GM19468 (cell line): ENCODE data around the gene RNF130.

Experiments used
- ATAC-seq: cut with Tn5 transposase; IDR thresholded peaks from one replicate; pipeline ENCODE4 v1.9.1; 2021; ENCODE audit warnings: mild to moderate bottlenecking, moderate library complexity, moderate number of reproducible peaks; ENCODE audit not compliant: unreplicated experiment; ENCODE audit errors: extremely low read depth

RNF130 gene

DNA sequence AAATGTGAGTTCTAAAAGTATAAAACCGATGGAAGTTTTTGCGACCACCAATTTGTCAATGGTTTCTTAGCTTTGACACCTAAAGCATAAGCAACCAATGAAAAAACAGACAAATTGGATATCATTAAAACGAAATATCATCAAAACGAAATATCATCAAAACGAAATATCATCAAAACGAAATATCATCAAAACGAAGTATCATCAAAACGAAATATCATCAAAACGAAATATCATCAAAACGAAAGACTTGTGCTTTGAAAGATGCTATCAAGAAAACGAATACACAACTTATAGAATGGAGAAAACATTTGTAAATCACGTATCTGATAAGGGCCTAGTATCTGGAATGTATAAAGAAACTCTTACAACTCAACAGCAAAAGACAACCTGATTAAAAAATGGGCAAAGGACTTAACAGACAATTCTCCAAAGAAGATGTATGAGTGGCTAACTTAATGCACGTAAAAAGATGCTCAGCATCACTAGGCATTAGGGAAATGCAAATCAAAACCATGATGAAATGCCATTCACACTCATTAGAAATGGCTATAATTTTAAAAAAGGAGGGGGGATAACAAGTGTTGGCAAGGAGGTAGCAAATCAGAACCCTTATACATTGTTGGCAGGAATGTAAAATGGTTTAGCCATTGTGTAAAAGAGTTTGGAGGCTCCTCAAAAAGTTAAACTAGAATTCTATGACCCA is 134.4 kb downstream of the RNF130 start:
- ATAC-seq = no peak

DNA sequence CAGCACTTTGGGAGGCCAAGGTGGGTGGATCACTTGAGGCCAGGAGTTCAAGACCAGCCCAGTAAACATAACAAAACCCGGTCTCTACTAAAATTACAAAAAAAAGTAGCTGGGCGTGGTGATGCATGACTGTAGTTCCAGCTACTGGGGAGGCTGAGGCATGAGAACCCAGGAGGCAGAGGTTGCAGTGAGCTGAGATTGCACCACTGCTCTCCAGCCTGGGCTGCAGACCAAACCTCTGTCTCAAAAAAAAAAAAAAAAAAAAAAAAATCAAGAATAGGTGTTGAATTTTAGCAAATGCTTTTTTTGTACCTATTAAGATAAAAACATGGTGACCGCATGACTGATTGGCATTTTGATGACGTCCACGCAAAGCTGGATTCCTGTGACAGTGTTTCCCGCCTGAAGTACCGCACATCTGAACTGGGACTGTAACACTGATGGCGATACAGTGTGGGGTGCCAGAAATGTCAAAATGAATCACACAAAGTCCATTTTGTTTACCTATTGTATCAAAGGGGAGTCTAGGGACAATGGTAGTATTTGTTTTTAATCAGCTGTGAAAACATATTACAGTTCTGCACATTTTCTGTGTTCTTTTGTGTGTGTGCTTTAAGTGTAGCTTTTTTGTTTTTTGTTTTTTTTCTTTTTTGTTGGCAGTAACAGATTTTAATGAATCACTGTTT is 140.6 kb downstream of the RNF130 start:
- no peak for ATAC-seq

- no peak for ATAC-seq
Observed at GRCh38 chr5:179927824-179928223, 143.7 kb downstream of the RNF130 start.

- ATAC-seq = no peak
Observed at GRCh38 chr5:179926657-179927056, 144.9 kb downstream of the RNF130 start.

- no peak for ATAC-seq
Observed at GRCh38 chr5:179923436-179923835, 148.1 kb downstream of the RNF130 start.

GRCh38 chr5:179920175-179920574 is 151.4 kb downstream of the RNF130 start:
- ATAC-seq = no peak

DNA sequence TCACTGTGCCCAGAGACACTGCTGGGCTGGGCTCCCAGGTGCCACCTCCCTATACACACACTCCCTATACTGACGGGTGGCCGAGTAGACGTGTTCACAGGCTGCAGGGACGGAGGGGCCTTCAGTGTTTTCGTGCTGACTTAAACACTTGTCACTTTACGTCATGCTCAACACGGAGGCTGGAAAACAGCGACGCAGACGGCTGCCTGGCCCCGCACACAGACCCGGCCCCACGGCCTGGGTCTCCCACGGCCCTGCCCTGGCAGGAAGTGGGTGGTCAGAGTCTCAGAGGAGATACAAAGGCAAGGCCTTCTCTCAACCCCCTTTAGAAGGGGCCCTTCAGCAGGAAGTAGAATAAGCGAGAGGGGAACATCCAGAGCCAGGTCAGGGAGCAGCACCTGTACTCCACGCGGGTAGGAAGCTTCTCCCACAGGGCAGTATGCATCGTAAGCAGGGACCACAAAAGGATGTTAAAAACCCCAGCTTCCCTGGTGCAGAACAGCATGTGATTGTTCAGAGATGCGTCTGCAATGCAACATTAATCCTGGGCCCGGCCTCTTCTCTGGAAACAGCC is 152.0 kb downstream of the RNF130 start:
- no peak for ATAC-seq

DNA sequence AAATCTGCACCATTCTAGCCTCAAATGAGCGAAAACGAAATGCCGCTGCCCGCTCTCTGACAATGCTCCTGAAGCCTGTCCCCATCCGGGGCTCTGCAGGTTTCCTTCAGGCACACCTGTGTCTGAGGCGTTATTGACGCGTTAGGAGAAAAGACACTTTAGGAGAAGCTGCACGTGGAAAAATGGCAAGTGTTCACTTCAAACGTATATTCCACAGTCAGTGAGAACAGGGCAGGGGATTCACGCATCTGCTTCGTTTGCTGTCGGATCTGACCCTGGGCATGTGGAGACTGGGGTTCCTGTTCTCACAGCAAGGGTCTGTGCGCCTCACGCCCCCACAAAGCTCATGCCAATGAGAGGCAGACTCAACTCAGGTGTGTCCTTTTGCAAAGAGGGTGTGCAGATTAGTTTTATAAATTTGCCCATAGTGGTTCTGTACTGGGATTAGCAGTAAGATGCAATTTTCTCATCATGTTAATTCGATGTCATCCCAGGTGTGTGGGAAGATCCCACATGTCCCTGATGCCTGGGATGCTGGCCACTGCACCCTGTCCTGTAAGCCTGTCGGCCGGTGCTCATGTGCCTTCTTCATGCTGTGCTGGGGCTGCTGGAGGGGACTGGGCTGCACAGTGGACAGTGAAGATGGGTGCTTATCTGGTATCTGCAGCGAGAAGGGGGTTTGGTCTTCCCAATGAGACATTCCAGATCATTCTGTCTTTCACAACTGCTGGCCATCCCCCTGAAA is 152.6 kb downstream of the RNF130 start:
- ATAC-seq = no peak

DNA sequence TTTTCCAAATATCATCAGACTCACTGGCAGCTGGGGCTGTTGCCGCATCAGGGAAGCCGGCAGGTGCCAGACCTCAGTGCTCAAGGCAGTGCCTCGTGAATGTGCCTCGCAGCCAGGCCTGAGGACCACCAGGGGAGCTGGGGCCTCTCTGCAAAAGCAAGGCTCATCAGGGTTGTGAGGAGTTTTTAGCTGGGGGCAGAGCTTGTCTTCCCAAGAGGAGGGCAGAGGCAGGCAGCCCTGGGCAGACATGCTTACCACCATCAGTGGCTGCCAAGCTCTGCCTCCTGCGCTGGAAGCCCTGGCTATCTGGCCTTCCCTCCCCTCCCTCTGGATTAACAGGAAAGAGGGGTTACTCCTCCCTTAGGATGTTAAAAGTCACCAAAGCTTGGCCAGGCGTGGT is 155.0 kb downstream of the RNF130 start:
- no peak for ATAC-seq

GRCh38 chr5:179915406-179915935 is 156.1 kb downstream of the RNF130 start:
- ATAC-seq = no peak

DNA sequence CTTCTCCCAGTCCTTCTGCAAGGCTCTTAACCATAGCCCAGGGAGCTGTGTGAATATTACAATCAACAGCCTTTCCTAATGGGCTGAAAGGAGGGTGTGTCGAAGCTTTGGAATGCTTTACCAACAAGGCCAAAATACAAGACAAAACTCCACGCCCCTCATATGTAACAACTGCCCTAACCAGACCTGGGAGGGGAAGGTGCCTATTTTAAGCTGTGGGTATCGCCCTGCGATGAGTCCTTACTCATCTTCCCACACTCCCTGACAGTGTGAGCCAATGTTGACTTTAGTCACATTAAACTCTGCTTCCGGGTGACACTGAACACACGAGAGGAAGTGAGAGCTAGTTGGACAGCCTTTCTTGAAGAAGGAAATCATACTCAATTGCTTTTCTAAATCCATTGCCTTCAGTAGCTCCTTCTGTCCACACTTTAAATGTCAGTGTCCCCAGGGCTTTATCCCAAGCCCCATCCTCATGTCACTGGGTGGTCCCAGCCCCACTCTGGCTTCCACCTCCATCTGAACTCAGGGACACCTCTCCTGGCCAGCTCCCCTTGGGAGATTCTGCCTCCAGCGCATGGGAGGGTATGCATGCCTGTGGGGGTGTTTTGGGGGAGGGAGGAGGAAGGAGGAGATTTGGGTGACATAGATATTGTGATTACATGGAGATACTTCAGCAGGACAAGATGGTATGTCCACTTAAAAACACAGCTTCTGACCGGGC is 157.4 kb downstream of the RNF130 start:
- no peak for ATAC-seq

GRCh38 chr5:179913461-179913860 is 158.1 kb downstream of the RNF130 start:
- ATAC-seq = no peak

- no peak for ATAC-seq
Observed at GRCh38 chr5:179912951-179913350, 158.6 kb downstream of the RNF130 start.

GRCh38 chr5:179912386-179912785 is 159.2 kb downstream of the RNF130 start:
- no peak for ATAC-seq

- ATAC-seq = no peak
Observed at GRCh38 chr5:179909224-179909623, 162.3 kb downstream of the RNF130 start.

DNA sequence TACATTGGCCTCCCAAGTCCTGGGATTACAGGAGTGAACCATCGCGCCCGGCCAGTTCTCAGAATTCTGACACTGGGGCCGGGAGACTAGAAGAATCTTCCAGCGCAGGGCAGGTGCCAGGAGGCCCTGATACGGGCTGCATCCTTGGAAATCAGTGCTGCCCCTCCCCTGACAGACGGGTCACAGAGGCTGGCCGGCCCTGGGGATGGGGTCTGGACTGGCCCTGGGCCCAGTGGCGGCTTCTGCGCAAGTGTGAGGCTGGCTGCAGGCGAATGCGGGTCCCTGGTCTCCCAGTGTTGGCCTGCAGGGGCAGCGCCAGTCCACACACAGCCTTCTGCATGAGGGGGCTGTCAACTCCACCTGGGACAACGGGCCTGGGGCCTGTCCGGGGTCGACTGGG is 163.0 kb downstream of the RNF130 start:
- no peak for ATAC-seq

GRCh38 chr5:179907556-179908324 is 163.8 kb downstream of the RNF130 start, which contains the start of gene TBC1D9B:
TSS of gene TBC1D9B (minus strand) at chr5:179907897. CDS start at chr5:179907821, 76 bp downstream.
- peak; percentile 64 for ATAC-seq

DNA sequence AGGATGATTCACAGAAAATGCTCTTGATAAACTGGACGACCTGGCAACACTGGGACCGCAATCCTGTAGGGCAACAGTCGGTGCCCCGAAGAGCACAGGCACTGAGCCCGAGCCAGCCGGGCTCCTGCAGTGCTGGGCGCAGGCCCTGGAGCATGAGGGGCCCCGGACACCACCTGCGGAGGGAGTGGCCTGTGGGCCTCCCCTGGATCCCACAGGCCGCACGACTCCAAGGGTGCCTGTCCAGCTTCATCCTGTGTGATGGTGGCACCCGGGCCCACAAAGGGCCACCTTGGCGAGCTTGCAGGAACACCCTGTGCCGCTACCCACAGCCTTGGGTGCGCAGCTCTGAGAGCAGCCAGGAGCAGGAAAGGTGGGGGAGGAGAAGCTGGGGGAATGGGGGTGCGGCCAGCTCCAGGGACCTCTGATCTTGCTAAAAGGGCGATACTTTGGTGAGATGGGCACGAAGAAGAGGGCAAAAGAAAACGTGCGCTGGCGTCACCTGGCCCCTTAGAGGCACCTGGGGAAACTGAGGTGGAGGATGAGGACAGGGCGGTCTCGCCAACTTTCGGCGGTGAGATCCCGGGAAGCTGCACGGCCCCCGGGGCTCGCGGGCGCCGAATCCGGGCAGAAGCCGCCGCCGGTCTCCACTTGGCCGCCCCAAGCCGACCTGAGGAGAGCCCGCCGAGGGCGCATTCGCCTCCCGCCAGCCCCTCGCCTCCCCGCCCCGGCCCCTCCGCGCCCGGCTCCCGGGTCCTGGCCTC is 164.6 kb downstream of the RNF130 start:
- no peak for ATAC-seq
